NT2/D1 (cell line): ENCODE data around the gene PSMD1.

Experiments used
- YY1 ChIP-seq: IDR thresholded peaks from 2 replicates; pipeline ENCODE4 v1.6.1; 2011; ENCODE audit not compliant: insufficient read length, insufficient read depth
- ZNF274 ChIP-seq: IDR thresholded peaks from 2 replicates; pipeline ENCODE4 v1.6.1; 2011; ENCODE audit warnings: mild to moderate bottlenecking, low read depth, low read length

GRCh38 chr2:231110551-231110950 is 53.9 kb downstream of the PSMD1 start:
- TF ChIP-seq ZNF274: no peak
- TF ChIP-seq YY1: no peak
